Adipocyte (in vitro differentiated cells): ENCODE results near the gene TSNAXIP1.
"Not testable (repeated sequence)": the region's sequence is repeated elsewhere in the genome, so short reads cannot be mapped to it uniquely, and the experiment has no call there.

ENCODE experiments used
- DNase-seq: peaks from one replicate; pipeline ENCODE4 v3.0.0-alpha.2; 2015; ENCODE audit warnings: low read depth
- H3K27me3 ChIP-seq: replicated peaks from 2 replicates; pipeline ENCODE4 v1.7.0; 2013; ENCODE audit warnings: mild to moderate bottlenecking, low read length, moderate library complexity; ENCODE audit not compliant: control insufficient read depth, insufficient read depth
- H3K36me3 ChIP-seq: 2 replicates; pipeline ENCODE4 v1.7.0; 2013; ENCODE audit warnings: low read length, mild to moderate bottlenecking, moderate library complexity; ENCODE audit not compliant: control insufficient read depth, insufficient read depth, severe bottlenecking
- H3K4me1 ChIP-seq: 2 replicates; pipeline ENCODE4 v1.7.0; 2013; ENCODE audit warnings: mild to moderate bottlenecking, low read length, moderate library complexity; ENCODE audit not compliant: control insufficient read depth, insufficient read depth
- H3K4me3 ChIP-seq: 2 replicates; pipeline ENCODE4 v1.7.0; 2013; ENCODE audit warnings: mild to moderate bottlenecking, low read length, moderate library complexity
- H3K9ac ChIP-seq: 2 replicates; pipeline ENCODE4 v1.7.0; 2013; ENCODE audit warnings: mild to moderate bottlenecking, low read length, moderate library complexity
- H3K9me3 ChIP-seq: 2 replicates; pipeline ENCODE4 v1.7.0; 2013; ENCODE audit warnings: mild to moderate bottlenecking, low read length, moderate library complexity; ENCODE audit not compliant: control insufficient read depth

Gene TSNAXIP1

GRCh38 chr16:67814567-67814966 lies 7.9 kb downstream of the TSNAXIP1 start:
- H3K36me3 ChIP-seq: no peaks in the 10 kb centered on the region
- H3K9ac ChIP-seq: no peak overlapping the region
- no peaks in the 10 kb centered on the region for H3K4me1 ChIP-seq
- H3K27me3 ChIP-seq: no peaks in the 10 kb centered on the region
- DNase-seq: no peak
- H3K4me3 ChIP-seq: no peak overlapping the region
- H3K9me3 ChIP-seq: no peaks in the 10 kb centered on the region

- no peak for DNase-seq
- Histone ChIP-seq H3K4me3 (no peak overlapping the region), H3K9ac (no peak overlapping the region), H3K4me1 (no peaks in the 10 kb centered on the region), H3K9me3 (no peaks in the 10 kb centered on the region), H3K27me3 (peaks cover 2% of the 10 kb centered on the region), H3K36me3 (no peaks in the 10 kb centered on the region)
Observed at GRCh38 chr16:67820608-67821259, 14.0 kb downstream of the TSNAXIP1 start.

DNA sequence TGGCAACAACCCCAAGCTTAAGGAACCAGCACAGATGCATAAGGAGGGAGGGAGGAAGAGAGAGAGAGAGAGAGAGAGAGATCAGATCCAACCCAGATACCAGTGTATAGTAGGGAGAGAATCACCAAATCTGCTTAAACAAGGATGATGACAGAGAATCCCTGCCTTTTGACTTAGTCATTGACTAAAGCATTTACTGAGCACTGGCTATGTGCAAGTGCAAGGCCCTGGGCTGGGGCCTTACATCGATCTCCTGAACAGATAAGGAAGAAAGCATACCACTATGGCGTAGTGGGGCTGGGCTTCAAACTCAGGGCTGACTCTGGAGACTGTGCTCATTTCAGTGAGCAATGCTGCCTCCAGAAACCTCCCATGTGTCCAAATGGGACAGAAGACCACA lies 15.8 kb downstream of the TSNAXIP1 start:
- H3K9ac ChIP-seq: no peak overlapping the region
- no peaks in the 10 kb centered on the region for H3K9me3 ChIP-seq
- no peak overlapping the region for H3K4me3 ChIP-seq
- H3K4me1 ChIP-seq: no peaks in the 10 kb centered on the region
- peaks cover 2% of the 10 kb centered on the region for H3K27me3 ChIP-seq
- DNase-seq: peak; percentile 36
- H3K36me3 ChIP-seq: peaks cover 13% of the 10 kb centered on the region

GRCh38 chr16:67825119-67825518 lies 18.4 kb downstream of the TSNAXIP1 start:
- H3K9ac ChIP-seq: no peak overlapping the region
- no peaks in the 10 kb centered on the region for H3K4me1 ChIP-seq
- H3K9me3 ChIP-seq: no peaks in the 10 kb centered on the region
- peaks cover 39% of the 10 kb centered on the region for H3K36me3 ChIP-seq
- no peak for DNase-seq
- H3K27me3 ChIP-seq: peaks cover 2% of the 10 kb centered on the region
- H3K4me3 ChIP-seq: no peak overlapping the region

DNA sequence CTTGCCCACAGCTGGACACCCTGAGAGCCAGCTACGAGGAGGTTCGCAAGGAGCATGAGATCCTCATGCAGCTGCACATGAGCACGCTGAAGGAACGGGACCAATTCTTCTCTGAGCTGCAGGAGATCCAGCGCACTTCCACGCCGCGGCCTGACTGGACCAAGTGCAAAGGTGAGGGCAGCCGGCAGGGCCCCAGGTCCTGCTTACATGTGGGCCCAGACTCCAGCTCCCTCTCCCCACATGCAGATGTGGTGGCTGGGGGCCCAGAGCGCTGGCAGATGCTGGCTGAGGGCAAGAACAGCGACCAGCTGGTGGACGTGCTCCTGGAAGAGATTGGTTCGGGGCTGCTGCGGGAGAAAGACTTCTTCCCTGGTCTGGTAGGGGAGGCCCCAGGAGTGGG lies 19.2 kb downstream of the TSNAXIP1 start:
- DNase-seq: no peak
- Histone ChIP-seq H3K27me3 (peaks cover 2% of the 10 kb centered on the region), H3K4me3 (no peak overlapping the region), H3K9me3 (no peaks in the 10 kb centered on the region), H3K9ac (no peak overlapping the region), H3K4me1 (no peaks in the 10 kb centered on the region), H3K36me3 (peaks cover 45% of the 10 kb centered on the region)

- no peak for DNase-seq
- Histone ChIP-seq H3K9ac (no peak overlapping the region), H3K4me3 (no peak overlapping the region), H3K36me3 (peaks cover 59% of the 10 kb centered on the region), H3K4me1 (peaks cover 9% of the 10 kb centered on the region), H3K9me3 (no peaks in the 10 kb centered on the region), H3K27me3 (peaks cover 2% of the 10 kb centered on the region)
Observed at GRCh38 chr16:67828651-67829050, 22.0 kb downstream of the TSNAXIP1 start.

DNA sequence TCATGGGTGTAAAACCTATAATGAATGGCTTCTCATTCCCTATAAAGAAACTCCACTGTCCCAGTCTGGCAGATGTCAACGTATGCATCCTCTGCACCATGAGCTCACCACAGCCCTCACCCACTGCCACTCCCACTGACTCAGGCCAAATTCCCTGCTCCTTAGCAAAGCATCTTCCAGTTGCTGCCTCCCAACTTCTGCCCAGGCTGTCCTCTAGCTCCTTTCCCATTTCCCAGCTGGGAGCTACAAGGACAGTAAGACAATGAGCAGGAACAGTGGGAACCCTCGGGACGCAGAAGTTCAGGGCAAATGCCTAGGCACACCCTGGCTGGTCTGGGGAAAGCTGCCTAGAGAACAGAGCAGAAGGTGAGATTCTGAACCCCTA lies 26.3 kb downstream of the TSNAXIP1 start:
- Histone ChIP-seq H3K9ac (peak overlapping the region; percentile 95), H3K36me3 (peaks cover 41% of the 10 kb centered on the region), H3K4me1 (peaks cover 13% of the 10 kb centered on the region), H3K4me3 (peak overlapping the region; percentile 90), H3K9me3 (no peaks in the 10 kb centered on the region), H3K27me3 (no peaks in the 10 kb centered on the region)
- DNase-seq: peak; percentile 69

- peak overlapping the region; percentile 90 for H3K4me3 ChIP-seq
- H3K36me3 ChIP-seq: peaks cover 35% of the 10 kb centered on the region
- H3K9ac ChIP-seq: peak overlapping the region; percentile 95
- H3K9me3 ChIP-seq: no peaks in the 10 kb centered on the region
- H3K27me3 ChIP-seq: no peaks in the 10 kb centered on the region
- DNase-seq: peak; percentile 98
- H3K4me1 ChIP-seq: peaks cover 13% of the 10 kb centered on the region
Observed at GRCh38 chr16:67833415-67834241, 26.9 kb downstream of the TSNAXIP1 start.

DNA sequence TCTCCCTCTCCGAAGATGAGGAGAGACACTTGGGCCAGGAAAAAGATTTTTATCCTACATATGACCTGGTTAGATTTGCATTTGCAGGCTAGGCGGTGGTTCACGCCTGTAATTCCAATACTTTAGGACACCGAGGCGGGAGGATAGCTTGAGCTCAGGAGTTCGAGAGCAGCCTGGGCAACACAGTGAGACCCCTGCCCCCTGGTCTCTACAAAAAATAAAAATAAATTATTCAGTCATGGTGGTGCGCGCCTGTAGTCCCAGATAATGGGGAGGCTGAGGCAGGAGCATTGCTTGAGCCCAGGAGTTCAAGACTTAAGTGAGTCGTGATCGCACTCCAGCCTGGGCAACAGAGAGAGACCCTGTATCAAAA lies 27.5 kb downstream of the TSNAXIP1 start:
- DNase-seq: no peak
- H3K36me3 ChIP-seq: peaks cover 29% of the 10 kb centered on the region
- no peaks in the 10 kb centered on the region for H3K9me3 ChIP-seq
- peaks cover 13% of the 10 kb centered on the region for H3K4me1 ChIP-seq
- H3K4me3 ChIP-seq: peak overlapping the region; percentile 90
- peak overlapping the region; percentile 95 for H3K9ac ChIP-seq
- H3K27me3 ChIP-seq: no peaks in the 10 kb centered on the region

DNA sequence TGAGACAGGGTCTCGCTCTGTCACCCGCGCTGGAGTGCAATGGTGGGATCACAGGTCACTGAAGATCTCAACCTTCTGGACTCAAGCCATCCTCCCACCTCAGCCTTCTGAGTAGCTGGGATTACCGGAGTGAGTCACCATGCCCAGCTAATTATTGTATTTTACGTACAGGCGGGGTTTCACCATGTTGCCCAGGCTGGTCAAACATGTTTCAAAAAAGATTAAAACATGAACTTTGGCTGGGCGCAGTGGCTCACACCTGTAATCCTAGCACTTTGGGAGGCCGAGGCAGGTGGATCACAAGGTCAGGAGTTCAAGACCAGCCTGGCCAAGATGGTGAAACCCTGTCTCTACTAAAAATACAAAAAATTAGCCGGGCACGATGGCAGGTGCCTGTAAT lies 30.5 kb downstream of the TSNAXIP1 start:
- not testable (repeated sequence) for DNase-seq, H3K9ac ChIP-seq, H3K9me3 ChIP-seq, H3K36me3 ChIP-seq, H3K4me3 ChIP-seq, H3K27me3 ChIP-seq
- H3K4me1 ChIP-seq: peaks cover 13% of the 10 kb centered on the region

GRCh38 chr16:67837811-67838210 lies 31.1 kb downstream of the TSNAXIP1 start:
- Histone ChIP-seq H3K27me3 (no peaks in the 10 kb centered on the region), H3K9ac (no peak overlapping the region), H3K4me3 (no peak overlapping the region), H3K4me1 (peaks cover 9% of the 10 kb centered on the region), H3K9me3 (no peaks in the 10 kb centered on the region), H3K36me3 (no peaks in the 10 kb centered on the region)
- DNase-seq: no peak
